HG03066 (cell line): ENCODE data around the gene UBE2Q1.

ENCODE experiments used
- ATAC-seq: cut with Tn5 transposase; IDR thresholded peaks from one replicate; pipeline ENCODE4 v1.9.1; 2021; ENCODE audit warnings: low read depth; ENCODE audit not compliant: unreplicated experiment

UBE2Q1 gene

GRCh38 chr1:154557939-154558719 is at the start of gene UBE2Q1:
UBE2Q1 (minus strand) TSS chr1:154558662; CDS start chr1:154558553, 109 bp downstream.
- peak; percentile 25 for ATAC-seq

- ATAC-seq = peak; percentile 68
Observed at GRCh38 chr1:154607609-154608396, 49.3 kb upstream of the UBE2Q1 start, which contains the start of gene ADAR. ADAR (minus strand) TSS chr1:154608186; CDS start chr1:154608006, 180 bp downstream.

GRCh38 chr1:154607106-154607608 is 48.7 kb upstream of the UBE2Q1 start:
- no peak for ATAC-seq

GRCh38 chr1:154605534-154605933 is 47.1 kb upstream of the UBE2Q1 start:
- ATAC-seq = no peak

GRCh38 chr1:154603317-154603716 is 44.9 kb upstream of the UBE2Q1 start:
- no peak for ATAC-seq

GRCh38 chr1:154599658-154600057 is 41.2 kb upstream of the UBE2Q1 start:
- no peak for ATAC-seq

GRCh38 chr1:154598871-154599635 is 40.6 kb upstream of the UBE2Q1 start:
- ATAC-seq = no peak

- no peak for ATAC-seq
Observed at GRCh38 chr1:154595621-154596020, 37.2 kb upstream of the UBE2Q1 start.

- ATAC-seq = no peak
Observed at GRCh38 chr1:154594811-154595210, 36.3 kb upstream of the UBE2Q1 start.

GRCh38 chr1:154593390-154593789 is 34.9 kb upstream of the UBE2Q1 start:
- ATAC-seq = no peak

- no peak for ATAC-seq
Observed at GRCh38 chr1:154591206-154591605, 32.7 kb upstream of the UBE2Q1 start.

GRCh38 chr1:154590756-154591155 is 32.3 kb upstream of the UBE2Q1 start:
- ATAC-seq = no peak

GRCh38 chr1:154589780-154590179 is 31.3 kb upstream of the UBE2Q1 start:
- ATAC-seq = no peak

GRCh38 chr1:154586641-154587040 is 28.2 kb upstream of the UBE2Q1 start:
- ATAC-seq = no peak

- ATAC-seq = no peak
Observed at GRCh38 chr1:154586231-154586630, 27.8 kb upstream of the UBE2Q1 start.

GRCh38 chr1:154584267-154584994 is 26.0 kb upstream of the UBE2Q1 start:
- ATAC-seq = no peak

GRCh38 chr1:154583773-154584172 is 25.3 kb upstream of the UBE2Q1 start:
- no peak for ATAC-seq

GRCh38 chr1:154582885-154583284 is 24.4 kb upstream of the UBE2Q1 start:
- ATAC-seq = no peak

GRCh38 chr1:154581766-154582165 is 23.3 kb upstream of the UBE2Q1 start:
- ATAC-seq = no peak

- ATAC-seq = no peak
Observed at GRCh38 chr1:154579374-154579773, 20.9 kb upstream of the UBE2Q1 start.
